SK-N-SH treated with all-trans-retinoic acid at 6 μM for 48 hours (cell line): ENCODE results near the gene SLC16A13.

Source experiments
- ATAC-seq: fragments of 200-7000 bp; cut with Tn5 transposase; 3 replicates; pipeline ENCODE4 v1.9.1; 2020; ENCODE audit warnings: mild to moderate bottlenecking, moderate library complexity
- ARNTL ChIP-seq: fragments of 450-650 bp; formaldehyde crosslinking; IDR thresholded peaks from 2 replicates; pipeline ENCODE4 v1.5.0; 2020; ENCODE audit warnings: low read depth, mild to moderate bottlenecking, moderate library complexity, borderline replicate concordance
- BACH2 ChIP-seq: fragments of 250-450 bp; sonication (Bioruptor Pico); IDR thresholded peaks from 2 replicates; pipeline ENCODE4 v1.9.0; 2021; ENCODE audit warnings: mild to moderate bottlenecking, borderline replicate concordance
- CREB5 ChIP-seq: fragments of 250-450 bp; sonication (Bioruptor Pico); IDR thresholded peaks from 2 replicates; pipeline ENCODE4 v1.5.1; 2020; ENCODE audit warnings: low read depth, mild to moderate bottlenecking, moderate library complexity
- CSDC2 ChIP-seq: fragments of 250-450 bp; sonication (Bioruptor Pico); IDR thresholded peaks from 2 replicates; pipeline ENCODE4 v1.5.0; 2020; ENCODE audit warnings: mild to moderate bottlenecking, moderate library complexity
- CSRNP3 ChIP-seq: fragments of 250-450 bp; sonication (Bioruptor Pico); IDR thresholded peaks from 2 replicates; pipeline ENCODE4 v1.5.1; 2021; ENCODE audit warnings: mild to moderate bottlenecking, moderate library complexity
- ESRRG ChIP-seq: fragments of 250-450 bp; sonication (Bioruptor Pico); IDR thresholded peaks from 2 replicates; pipeline ENCODE4 v1.6.1; 2021; ENCODE audit warnings: mild to moderate bottlenecking
- GLIS3 ChIP-seq: fragments of 250-450 bp; sonication (Bioruptor Pico); IDR thresholded peaks from 2 replicates; pipeline ENCODE4 v1.5.0; 2020; ENCODE audit warnings: mild to moderate bottlenecking, moderate library complexity
- ISL1 ChIP-seq: fragments of 250-450 bp; sonication (Bioruptor Pico); IDR thresholded peaks from 2 replicates; pipeline ENCODE4 v2.1.2; 2022; ENCODE audit warnings: mild to moderate bottlenecking, moderate library complexity
- OSR1 ChIP-seq: fragments of 250-450 bp; sonication (Bioruptor Pico); IDR thresholded peaks from 2 replicates; pipeline ENCODE4 v1.8.0; 2022; ENCODE audit warnings: moderate library complexity, mild to moderate bottlenecking, inconsistent platforms
- PATZ1 ChIP-seq: fragments of 250-450 bp; sonication (Bioruptor Pico); IDR thresholded peaks from 2 replicates; pipeline ENCODE4 v1.8.0; 2020; ENCODE audit warnings: mild to moderate bottlenecking, moderate library complexity, borderline replicate concordance
- POU6F1 ChIP-seq: fragments of 250-450 bp; sonication (Bioruptor Pico); IDR thresholded peaks from 2 replicates; pipeline ENCODE4 v1.8.0; 2021; ENCODE audit warnings: low read depth, mild to moderate bottlenecking, moderate library complexity, borderline replicate concordance
- PPARA ChIP-seq: fragments of 250-450 bp; sonication (Bioruptor Pico); IDR thresholded peaks from 2 replicates; pipeline ENCODE4 v1.5.0; 2020; ENCODE audit warnings: mild to moderate bottlenecking, borderline replicate concordance
- RARB ChIP-seq: fragments of 250-450 bp; sonication (Bioruptor Pico); IDR thresholded peaks from 2 replicates; pipeline ENCODE4 v1.8.0; 2021; ENCODE audit warnings: mild to moderate bottlenecking, moderate library complexity
- SNAI2 ChIP-seq: fragments of 250-450 bp; sonication (Bioruptor Pico); IDR thresholded peaks from 2 replicates; pipeline ENCODE4 v1.5.0; 2020; ENCODE audit warnings: mild to moderate bottlenecking, moderate library complexity
- TCF4 ChIP-seq: fragments of 250-450 bp; sonication (Bioruptor Pico); IDR thresholded peaks from 2 replicates; pipeline ENCODE4 v1.8.0; 2021; ENCODE audit warnings: mild to moderate bottlenecking, moderate library complexity, borderline replicate concordance
- TOX ChIP-seq: fragments of 250-450 bp; sonication (Bioruptor Pico); IDR thresholded peaks from 2 replicates; pipeline ENCODE4 v1.8.0; 2021; ENCODE audit warnings: mild to moderate bottlenecking, moderate library complexity, borderline replicate concordance
- TSHZ2 ChIP-seq: fragments of 250-450 bp; sonication (Bioruptor Pico); IDR thresholded peaks from 2 replicates; pipeline ENCODE4 v1.5.0; 2020; ENCODE audit warnings: mild to moderate bottlenecking, moderate library complexity
- ZC3H10 ChIP-seq: fragments of 250-450 bp; sonication (Bioruptor Pico); IDR thresholded peaks from 2 replicates; pipeline ENCODE4 v1.5.1; 2021; ENCODE audit warnings: mild to moderate bottlenecking, moderate library complexity
- ZFP3 ChIP-seq: fragments of 250-450 bp; sonication (Bioruptor Pico); IDR thresholded peaks from 2 replicates; pipeline ENCODE4 v1.5.0; 2020; ENCODE audit warnings: mild to moderate bottlenecking, moderate library complexity
- ZFP30 ChIP-seq: fragments of 450-650 bp; formaldehyde crosslinking; IDR thresholded peaks from 2 replicates; pipeline ENCODE4 v1.5.0; 2022; ENCODE audit warnings: mild to moderate bottlenecking, moderate library complexity
- ZNF565 ChIP-seq: fragments of 450-650 bp; formaldehyde crosslinking; conservative IDR thresholded peaks from 2 replicates; pipeline ENCODE4 v1.5.0; 2020; ENCODE audit warnings: low read depth, mild to moderate bottlenecking, moderate library complexity
- ZNF8 ChIP-seq: fragments of 450-650 bp; formaldehyde crosslinking; IDR thresholded peaks from 2 replicates; pipeline ENCODE4 v1.5.0; 2020; ENCODE audit warnings: mild to moderate bottlenecking, moderate library complexity

Gene SLC16A13

GRCh38 chr17:7080456-7081041, 44.7 kb downstream of the SLC16A13 start (continued):
- no peak for TF ChIP-seq ZFP3 (CRISPR knock-in tag)

GRCh38 chr17:7081341-7082062, 45.7 kb downstream of the SLC16A13 start:
- TF ChIP-seq ZNF565 (CRISPR knock-in tag) (no peak), PATZ1 (no peak), SNAI2 (CRISPR knock-in tag) (no peak), TOX (CRISPR knock-in tag) (no peak), TSHZ2 (CRISPR knock-in tag) (no peak), ESRRG (CRISPR knock-in tag) (no peak), CREB5 (CRISPR knock-in tag) (no peak), OSR1 (CRISPR knock-in tag) (no peak), PPARA (CRISPR knock-in tag) (no peak), ISL1 (CRISPR knock-in tag) (no peak), ZFP30 (CRISPR knock-in tag) (no peak), RARB (CRISPR knock-in tag) (no peak), ZNF8 (CRISPR knock-in tag) (no peak), ARNTL (no peak), TCF4 (CRISPR knock-in tag) (no peak), POU6F1 (CRISPR knock-in tag) (no peak), GLIS3 (CRISPR knock-in tag) (no peak), CSRNP3 (CRISPR knock-in tag) (no peak)
- no peak for ATAC-seq

- ATAC-seq: no peak
- TF ChIP-seq ARNTL (no peak), ZFP30 (CRISPR knock-in tag) (no peak), BACH2 (CRISPR knock-in tag) (no peak), ZC3H10 (CRISPR knock-in tag) (no peak), PPARA (CRISPR knock-in tag) (no peak), CREB5 (CRISPR knock-in tag) (no peak), ZNF565 (CRISPR knock-in tag) (no peak), ZFP3 (CRISPR knock-in tag) (no peak), ISL1 (CRISPR knock-in tag) (no peak), CSRNP3 (CRISPR knock-in tag) (no peak), PATZ1 (no peak), GLIS3 (CRISPR knock-in tag) (no peak), TOX (CRISPR knock-in tag) (no peak), ZNF8 (CRISPR knock-in tag) (no peak), OSR1 (CRISPR knock-in tag) (no peak), CSDC2 (no peak), RARB (CRISPR knock-in tag) (no peak)
Observed at GRCh38 chr17:7083592-7083991, 47.8 kb downstream of the SLC16A13 start.
